Measurements from ENCODE around the gene GPX3.

The GPX3 gene

GRCh38 chr5:151014680-151015343 is 5.6 kb upstream of the GPX3 start:
- DNase-seq (ENCODE audit: low spot score) = no peak

GRCh38 chr5:151015974-151016587 is 4.3 kb upstream of the GPX3 start:
- DNase-seq (ENCODE audit: low spot score) = no peak

- no peak for DNase-seq (ENCODE audit: low spot score)
Measured at GRCh38 chr5:151016700-151017099, 3.7 kb upstream of the GPX3 start.

- no peak for DNase-seq (ENCODE audit: low spot score)
Measured at GRCh38 chr5:151017897-151018296, 2.5 kb upstream of the GPX3 start.

GRCh38 chr5:151018846-151019245 is 1.5 kb upstream of the GPX3 start:
- no peak for DNase-seq (ENCODE audit: low spot score)

GRCh38 chr5:151019331-151019730 is 1.1 kb upstream of the GPX3 start:
- DNase-seq (ENCODE audit: low spot score) = no peak

GRCh38 chr5:151021746-151022145 is 1.4 kb downstream of the GPX3 start:
- DNase-seq (ENCODE audit: low spot score) = no peak

GRCh38 chr5:151022511-151023018 is 2.2 kb downstream of the GPX3 start:
- DNase-seq (ENCODE audit: low spot score) = no peak

- no peak for DNase-seq (ENCODE audit: low spot score)
Measured at GRCh38 chr5:151023047-151023615, 2.7 kb downstream of the GPX3 start.

- DNase-seq (ENCODE audit: low spot score) = no peak
Measured at GRCh38 chr5:151023651-151024050, 3.3 kb downstream of the GPX3 start.

- no peak for DNase-seq (ENCODE audit: low spot score)
Measured at GRCh38 chr5:151024440-151025249, 4.3 kb downstream of the GPX3 start.

GRCh38 chr5:151025250-151025606 is 4.8 kb downstream of the GPX3 start:
- DNase-seq (ENCODE audit: low spot score) = no peak

GRCh38 chr5:151026088-151026487 is 5.7 kb downstream of the GPX3 start:
- DNase-seq (ENCODE audit: low spot score) = no peak

- DNase-seq (ENCODE audit: low spot score) = no peak
Measured at GRCh38 chr5:151026679-151027078, 6.3 kb downstream of the GPX3 start.

- no peak for DNase-seq (ENCODE audit: low spot score)
Measured at GRCh38 chr5:151027961-151028479, 7.6 kb downstream of the GPX3 start.

- no peak for DNase-seq (ENCODE audit: low spot score)
Measured at GRCh38 chr5:151028717-151029116, 8.3 kb downstream of the GPX3 start.

- DNase-seq (ENCODE audit: low spot score) = no peak
Measured at GRCh38 chr5:151029179-151030055, 9.0 kb downstream of the GPX3 start.

- DNase-seq (ENCODE audit: low spot score) = no peak
Measured at GRCh38 chr5:151030056-151030336, 9.6 kb downstream of the GPX3 start.

- DNase-seq (ENCODE audit: low spot score) = no peak
Measured at GRCh38 chr5:151030379-151030778, 10.0 kb downstream of the GPX3 start.

GRCh38 chr5:151031554-151031953 is 11.2 kb downstream of the GPX3 start:
- no peak for DNase-seq (ENCODE audit: low spot score)

- no peak for DNase-seq (ENCODE audit: low spot score)
Measured at GRCh38 chr5:151033217-151033934, 13.0 kb downstream of the GPX3 start.

All from HuH-7.5 (cell line).